K562 (cell line): ENCODE data around the gene RPL22L1. TPM values are rescaled to one million over a fixed set of nuclear protein-coding genes. Genes with fewer than 3 reads are reported as not detected.

ENCODE experiments used
- CBFB ChIP-seq: sonication (generic); formaldehyde crosslinking; IDR thresholded peaks from 2 replicates; pipeline ENCODE4 v1.4.0; 2020; ENCODE audit warnings: mild to moderate bottlenecking, missing genetic modification reagents
- CEBPB ChIP-seq: fragments of 450-650 bp; IDR thresholded peaks from 2 replicates; pipeline ENCODE4 v1.6.1; 2016; ENCODE audit warnings: missing genetic modification characterization, missing compliant biosample characterization
- DMBX1 ChIP-seq: fragments of 250-450 bp; sonication (Bioruptor Pico); IDR thresholded peaks from 2 replicates; pipeline ENCODE4 v1.8.0; 2022; ENCODE audit warnings: inconsistent platforms, mild to moderate bottlenecking, moderate library complexity, borderline replicate concordance
- GTF2E2 ChIP-seq: fragments of 200-800 bp; sonication (Bioruptor generic); IDR thresholded peaks from 2 replicates; pipeline ENCODE4 v1.6.1; 2016; ENCODE audit warnings: missing genetic modification characterization, missing compliant biosample characterization
- HDAC1 ChIP-seq, 2 experiments: fragments of 450-650 bp; IDR thresholded peaks; 2 replicates each; pipeline ENCODE4 v1.6.1; 2016 to 2017; ENCODE audit warnings: inconsistent platforms in 1 of 2, mild to moderate bottlenecking in 1 of 2, moderate library complexity in 1 of 2
- JUND ChIP-seq, 2 experiments: IDR thresholded peaks; 2 replicates in 1 of 2; 3 replicates in 1 of 2; pipeline ENCODE4 v1.6.1; 2011; ENCODE audit warnings: borderline replicate concordance in 2 of 2, low read depth in 2 of 2, low read length in 2 of 2, improper control_type of control experiment in 1 of 2, missing biosample characterization in 1 of 2, missing genetic modification characterization in 1 of 2, missing genetic modification reagents in 1 of 2
- LARP7 ChIP-seq: fragments of 450-650 bp; IDR thresholded peaks from 2 replicates; pipeline ENCODE4 v1.6.1; 2016
- PATZ1 ChIP-seq: fragments of 250-450 bp; sonication (Bioruptor Pico); IDR thresholded peaks from 2 replicates; pipeline ENCODE4 v1.5.0; 2020; ENCODE audit warnings: mild to moderate bottlenecking, borderline replicate concordance
- PML ChIP-seq: IDR thresholded peaks from 2 replicates; pipeline ENCODE4 v1.6.1; 2012; ENCODE audit warnings: low read length, inconsistent platforms
- PTTG1 ChIP-seq: fragments of 450-650 bp; IDR thresholded peaks from 2 replicates; pipeline ENCODE4 v1.6.1; 2016; ENCODE audit warnings: low read depth, mild to moderate bottlenecking, missing genetic modification characterization, missing compliant biosample characterization
- SAFB2 ChIP-seq: fragments of 200-400 bp; formaldehyde crosslinking; IDR thresholded peaks from 2 replicates; pipeline ENCODE4 v1.6.1; 2018; ENCODE audit warnings: borderline replicate concordance, low read length, low read depth, moderate library complexity; ENCODE audit not compliant: severe bottlenecking
- SP2 ChIP-seq: IDR thresholded peaks from 2 replicates; pipeline ENCODE4 v1.6.1; 2011; ENCODE audit warnings: mild to moderate bottlenecking, low read depth, low read length, moderate library complexity; ENCODE audit not compliant: poor library complexity, severe bottlenecking; ENCODE audit errors: extremely low read depth
- TCFL5 ChIP-seq: fragments of 250-450 bp; sonication (Bioruptor Pico); conservative IDR thresholded peaks from 2 replicates; pipeline ENCODE4 v1.6.1; 2021; ENCODE audit warnings: mild to moderate bottlenecking, moderate library complexity, matching md5 sums
- XRCC5 ChIP-seq: fragments of 200-400 bp; formaldehyde crosslinking; IDR thresholded peaks from 2 replicates; pipeline ENCODE4 v1.6.1; 2017; ENCODE audit warnings: low read depth, mild to moderate bottlenecking, low read length
- ZBTB1 ChIP-seq: sonication (generic); formaldehyde crosslinking; IDR thresholded peaks from 2 replicates; pipeline ENCODE4 v1.8.1; 2023; ENCODE audit warnings: missing genetic modification reagents, low read depth, mild to moderate bottlenecking, borderline replicate concordance
- ZC3H11A ChIP-seq: IDR thresholded peaks from 2 replicates; pipeline ENCODE4 v1.6.1; 2012; ENCODE audit warnings: low read depth, low read length, improper control_type of control experiment
- ZNF23 ChIP-seq: fragments of 250-450 bp; sonication (Bioruptor Pico); IDR thresholded peaks from 2 replicates; pipeline ENCODE4 v1.4.0; 2020; ENCODE audit warnings: mild to moderate bottlenecking
- polyA plus RNA-seq, 8 experiments: library from polyadenylated mRNA; depleted of rRNA in 4 of 8; stranded (reverse) in 5 of 8; unstranded in 3 of 8; fragments of >200 nt; fragmentation: Nextera tagmentation in 2 of 8; fragmentation: Illumina TruSeq in 1 of 8; extraction: Ambion mirVana in 2 of 8; extraction: Trizol in 1 of 8; gene quantifications; 2 replicates each; pipeline versions ENCODE4 v1.2.1 to v1.2.3, GENCODE V29; 2011 to 2014; ENCODE audit warnings: inconsistent platforms in 1 of 8, missing spikeins in 1 of 8
- total RNA-seq, 7 experiments: library from RNA; depleted of rRNA in 6 of 7; stranded (reverse); fragments of >200 nt in 6 of 7; fragmentation: Illumina TruSeq in 2 of 7; extraction: Trizol in 2 of 7; gene quantifications; 2 replicates each; pipeline versions ENCODE4 v1.2.1 to v1.2.3, GENCODE V29; 2011 to 2021; ENCODE audit warnings: low replicate concordance in 1 of 7
- TF ChIP-seq, protein P1 (sequence below), 2 experiments: IDR thresholded peaks; 2 replicates each; pipeline ENCODE4 v1.6.1; 2011; ENCODE audit warnings: borderline replicate concordance in 1 of 2, control low read depth in 1 of 2, low read depth in 1 of 2, low read length in 1 of 2, mild to moderate bottlenecking in 1 of 2, mixed read lengths in 1 of 2, moderate library complexity in 1 of 2; ENCODE audit not compliant: insufficient read depth in 1 of 2, insufficient read length in 1 of 2, poor library complexity in 1 of 2, severe bottlenecking in 1 of 2; ENCODE audit errors: extremely low read depth in 1 of 2
- TF ChIP-seq, protein P2 (sequence below): fragments of 450-650 bp; IDR thresholded peaks from 2 replicates; pipeline ENCODE4 v1.6.1; 2016; ENCODE audit warnings: borderline replicate concordance
- TF ChIP-seq, protein P3 (sequence below): IDR thresholded peaks from 2 replicates; pipeline ENCODE4 v1.6.1; 2011; ENCODE audit not compliant: insufficient read length; ENCODE audit errors: extremely low read depth

The RPL22L1 gene
- total and polyA plus RNA-seq, 9 of the 15 experiments (the other 6 are each of a cell fraction or from before 2014, with no cell fraction given) = 53.9 to 198 (median 108) TPM

- TF ChIP-seq JUND (IDR thresholded peaks at IDR 0.05; ENCODE audit: borderline replicate concordance, low read depth, low read length) (no peak; the same call in 1 of the 2 replicates), JUND (tag; IDR thresholded peaks at IDR 0.05; ENCODE audit: borderline replicate concordance, low read depth, low read length) (no peak; the same call in 2 of the 3 replicates), CEBPB (tag) (no peak), PML (no peak), XRCC5 (peak; percentile 17; the same call in 1 of the 2 replicates), TCFL5 (CRISPR knock-in tag) (no peak), PTTG1 (tag) (no peak), ZC3H11A (no peak), CBFB (no peak; the same call in 1 of the 2 replicates), HDAC1 (IDR thresholded peaks at IDR 0.05) (peak in 1 of 2 experiments; percentile 67; a peak in 1 of 4 replicates), PATZ1 (CRISPR knock-in tag) (no peak), ZBTB1 (CRISPR knock-in tag) (no peak), GTF2E2 (tag) (no peak), DMBX1 (peak; percentile 20; the same call in 1 of the 2 replicates), SAFB2 (no peak), LARP7 (no peak), ZNF23 (CRISPR knock-in tag) (no peak), SP2 (no peak)
- TF ChIP-seq, protein P1, sequence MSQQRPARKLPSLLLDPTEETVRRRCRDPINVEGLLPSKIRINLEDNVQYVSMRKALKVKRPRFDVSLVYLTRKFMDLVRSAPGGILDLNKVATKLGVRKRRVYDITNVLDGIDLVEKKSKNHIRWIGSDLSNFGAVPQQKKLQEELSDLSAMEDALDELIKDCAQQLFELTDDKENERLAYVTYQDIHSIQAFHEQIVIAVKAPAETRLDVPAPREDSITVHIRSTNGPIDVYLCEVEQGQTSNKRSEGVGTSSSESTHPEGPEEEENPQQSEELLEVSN (IDR thresholded peaks at IDR 0.05; ENCODE audit: borderline replicate concordance in 1 of 2, extremely low read depth in 1 of 2, insufficient read depth in 1 of 2, insufficient read length in 1 of 2, low read depth in 1 of 2, low read length in 1 of 2, poor library complexity in 1 of 2, severe bottlenecking in 1 of 2) = peak; percentile 89 to 95
- TF ChIP-seq, protein P2, sequence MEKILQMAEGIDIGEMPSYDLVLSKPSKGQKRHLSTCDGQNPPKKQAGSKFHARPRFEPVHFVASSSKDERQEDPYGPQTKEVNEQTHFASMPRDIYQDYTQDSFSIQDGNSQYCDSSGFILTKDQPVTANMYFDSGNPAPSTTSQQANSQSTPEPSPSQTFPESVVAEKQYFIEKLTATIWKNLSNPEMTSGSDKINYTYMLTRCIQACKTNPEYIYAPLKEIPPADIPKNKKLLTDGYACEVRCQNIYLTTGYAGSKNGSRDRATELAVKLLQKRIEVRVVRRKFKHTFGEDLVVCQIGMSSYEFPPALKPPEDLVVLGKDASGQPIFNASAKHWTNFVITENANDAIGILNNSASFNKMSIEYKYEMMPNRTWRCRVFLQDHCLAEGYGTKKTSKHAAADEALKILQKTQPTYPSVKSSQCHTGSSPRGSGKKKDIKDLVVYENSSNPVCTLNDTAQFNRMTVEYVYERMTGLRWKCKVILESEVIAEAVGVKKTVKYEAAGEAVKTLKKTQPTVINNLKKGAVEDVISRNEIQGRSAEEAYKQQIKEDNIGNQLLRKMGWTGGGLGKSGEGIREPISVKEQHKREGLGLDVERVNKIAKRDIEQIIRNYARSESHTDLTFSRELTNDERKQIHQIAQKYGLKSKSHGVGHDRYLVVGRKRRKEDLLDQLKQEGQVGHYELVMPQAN = no peak
- TF ChIP-seq, protein P3, sequence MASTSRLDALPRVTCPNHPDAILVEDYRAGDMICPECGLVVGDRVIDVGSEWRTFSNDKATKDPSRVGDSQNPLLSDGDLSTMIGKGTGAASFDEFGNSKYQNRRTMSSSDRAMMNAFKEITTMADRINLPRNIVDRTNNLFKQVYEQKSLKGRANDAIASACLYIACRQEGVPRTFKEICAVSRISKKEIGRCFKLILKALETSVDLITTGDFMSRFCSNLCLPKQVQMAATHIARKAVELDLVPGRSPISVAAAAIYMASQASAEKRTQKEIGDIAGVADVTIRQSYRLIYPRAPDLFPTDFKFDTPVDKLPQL = no peak
Measured at GRCh38 chr3:170908235-170909116, 38.5 kb upstream of the RPL22L1 start, which contains the start of gene EIF5A2 (continued).
